ENCODE measurements around the gene STAT6.

STAT6 gene

DNA sequence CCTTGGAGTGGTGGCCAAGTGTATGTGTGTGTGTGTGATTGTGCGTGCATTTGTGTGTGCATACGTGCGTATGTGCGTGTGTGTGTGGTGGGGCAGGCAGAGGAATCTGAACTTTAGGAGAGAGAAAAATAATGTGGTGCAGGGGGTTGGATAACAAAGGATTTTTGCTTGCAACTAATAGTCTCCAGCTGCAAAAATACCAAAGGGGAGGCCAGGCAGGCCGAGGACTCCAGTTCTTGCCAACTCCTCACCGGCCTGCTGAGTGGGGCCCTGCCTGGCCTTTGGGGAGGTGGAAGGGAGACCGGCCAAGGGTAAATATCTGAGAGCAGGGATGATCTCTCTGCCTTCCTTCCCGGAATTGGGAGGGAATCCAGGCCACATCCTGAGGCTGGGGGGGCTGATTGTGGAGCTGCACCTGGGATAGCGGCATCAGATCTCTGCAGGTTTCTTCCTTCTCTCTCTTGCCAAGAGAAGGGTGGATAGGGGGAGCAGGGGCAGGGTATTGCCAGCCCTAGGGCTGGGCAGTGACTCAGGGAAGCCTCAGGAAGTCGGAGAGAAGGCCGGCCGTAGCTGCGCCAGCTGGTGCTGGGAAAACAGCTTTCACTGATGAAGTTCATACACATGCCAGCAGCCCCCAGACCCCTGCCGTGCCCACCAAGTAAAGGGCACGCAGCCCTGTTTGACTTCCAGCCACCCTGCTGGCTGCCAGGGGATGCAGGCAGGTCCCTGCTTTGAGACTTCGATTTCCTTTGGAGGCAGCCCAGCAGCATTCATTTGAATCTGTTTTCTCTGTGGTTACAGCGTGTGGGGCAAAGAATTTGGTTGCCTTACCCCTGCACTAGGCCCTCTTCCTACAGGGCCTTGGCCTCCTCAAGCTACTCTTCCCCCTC, 40.8 kb upstream of the STAT6 start:
- Histone ChIP-seq H3K4me2 (ENCODE audit: low read length) (no peak overlapping the region), H3K4me1 (ENCODE audit: control insufficient read depth, low read length) (peaks cover 13% of the 10 kb centered on the region), H3F3A (ENCODE audit: control insufficient read depth, insufficient read depth) (no peaks in the 10 kb centered on the region), H3K36me3 (ENCODE audit: control insufficient read depth, low read length) (no peaks in the 10 kb centered on the region), H3K27me3 (ENCODE audit: control insufficient read depth, low read length) (no peaks in the 10 kb centered on the region), H4K20me1 (ENCODE audit: control insufficient read depth, insufficient read depth, low read depth, low read length) (no peaks in the 10 kb centered on the region), H3K79me2 (ENCODE audit: control insufficient read depth, low read length) (no peaks in the 10 kb centered on the region), H3K4me3 (ENCODE audit: low read length) (no peak overlapping the region), H3K27ac (ENCODE audit: low read depth, low read length) (no peak overlapping the region), H3K9me2 (replicated peaks; ENCODE audit: control insufficient read depth, low read length) (no peaks in the 10 kb centered on the region), H3K9me3 (ENCODE audit: control insufficient read depth, insufficient read depth, low read length) (no peaks in the 10 kb centered on the region)
- TF ChIP-seq EZH2phosphoT487 (IDR thresholded peaks at IDR 0.05; ENCODE audit: borderline replicate concordance, low read length), result no peak
- TF ChIP-seq, protein P1, sequence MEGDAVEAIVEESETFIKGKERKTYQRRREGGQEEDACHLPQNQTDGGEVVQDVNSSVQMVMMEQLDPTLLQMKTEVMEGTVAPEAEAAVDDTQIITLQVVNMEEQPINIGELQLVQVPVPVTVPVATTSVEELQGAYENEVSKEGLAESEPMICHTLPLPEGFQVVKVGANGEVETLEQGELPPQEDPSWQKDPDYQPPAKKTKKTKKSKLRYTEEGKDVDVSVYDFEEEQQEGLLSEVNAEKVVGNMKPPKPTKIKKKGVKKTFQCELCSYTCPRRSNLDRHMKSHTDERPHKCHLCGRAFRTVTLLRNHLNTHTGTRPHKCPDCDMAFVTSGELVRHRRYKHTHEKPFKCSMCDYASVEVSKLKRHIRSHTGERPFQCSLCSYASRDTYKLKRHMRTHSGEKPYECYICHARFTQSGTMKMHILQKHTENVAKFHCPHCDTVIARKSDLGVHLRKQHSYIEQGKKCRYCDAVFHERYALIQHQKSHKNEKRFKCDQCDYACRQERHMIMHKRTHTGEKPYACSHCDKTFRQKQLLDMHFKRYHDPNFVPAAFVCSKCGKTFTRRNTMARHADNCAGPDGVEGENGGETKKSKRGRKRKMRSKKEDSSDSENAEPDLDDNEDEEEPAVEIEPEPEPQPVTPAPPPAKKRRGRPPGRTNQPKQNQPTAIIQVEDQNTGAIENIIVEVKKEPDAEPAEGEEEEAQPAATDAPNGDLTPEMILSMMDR (IDR thresholded peaks at IDR 0.05; ENCODE audit: low read depth, low read length, poor library complexity, severe bottlenecking), result no peak

DNA sequence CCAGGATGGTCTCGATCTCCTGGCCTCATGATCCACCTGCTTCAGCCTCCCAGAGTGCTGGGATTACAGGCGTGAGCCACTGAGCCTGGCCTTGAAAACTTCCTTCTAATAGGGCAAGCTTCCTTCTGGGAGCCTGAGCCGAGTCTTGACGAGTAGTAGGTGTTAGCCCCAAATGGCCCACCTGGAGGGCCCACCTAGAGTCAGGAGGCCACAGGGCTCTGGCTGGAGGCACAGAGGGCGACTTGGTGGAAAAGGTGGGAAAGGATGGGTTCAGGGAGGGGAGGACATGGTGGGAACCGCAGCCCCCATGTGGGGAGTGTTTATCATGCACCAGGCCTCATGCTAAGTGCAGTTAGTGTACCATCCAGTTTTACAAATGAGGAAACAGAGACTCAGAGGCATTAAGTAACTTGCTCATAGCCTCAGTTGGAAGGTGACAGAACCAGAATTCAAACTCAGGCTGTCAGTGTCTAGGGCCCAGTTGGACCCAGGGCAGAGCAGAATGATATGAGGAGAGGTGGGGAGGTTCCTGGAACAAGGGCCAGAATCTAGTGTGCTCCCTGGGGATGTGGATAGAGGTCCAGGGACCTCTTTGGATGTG, 39.3 kb upstream of the STAT6 start:
- no peaks in the 10 kb centered on the region for H3F3A ChIP-seq (ENCODE audit: control insufficient read depth, insufficient read depth)
- H3K9me3 ChIP-seq (ENCODE audit: control insufficient read depth, insufficient read depth, low read length), result no peaks in the 10 kb centered on the region
- no peak overlapping the region for H3K27ac ChIP-seq (ENCODE audit: low read depth, low read length)
- H3K4me1 ChIP-seq (ENCODE audit: control insufficient read depth, low read length), result peaks cover 13% of the 10 kb centered on the region
- no peaks in the 10 kb centered on the region for H3K27me3 ChIP-seq (ENCODE audit: control insufficient read depth, low read length)
- no peak for TF ChIP-seq EZH2phosphoT487 (IDR thresholded peaks at IDR 0.05; ENCODE audit: borderline replicate concordance, low read length)
- TF ChIP-seq, protein P1 (IDR thresholded peaks at IDR 0.05; ENCODE audit: low read depth, low read length, poor library complexity, severe bottlenecking), result no peak
- H3K36me3 ChIP-seq (ENCODE audit: control insufficient read depth, low read length), result no peaks in the 10 kb centered on the region
- H3K4me3 ChIP-seq (ENCODE audit: low read length), result no peak overlapping the region
- H3K9me2 ChIP-seq (replicated peaks; ENCODE audit: control insufficient read depth, low read length), result no peaks in the 10 kb centered on the region
- H3K79me2 ChIP-seq (ENCODE audit: control insufficient read depth, low read length), result no peaks in the 10 kb centered on the region
- H4K20me1 ChIP-seq (ENCODE audit: control insufficient read depth, insufficient read depth, low read depth, low read length), result no peaks in the 10 kb centered on the region
- no peak overlapping the region for H3K4me2 ChIP-seq (ENCODE audit: low read length)

- no peak overlapping the region for H3K27ac ChIP-seq (ENCODE audit: low read depth, low read length)
- no peaks in the 10 kb centered on the region for H3K9me3 ChIP-seq (ENCODE audit: control insufficient read depth, insufficient read depth, low read length)
- H3K4me2 ChIP-seq (ENCODE audit: low read length), result no peak overlapping the region
- peaks cover 6% of the 10 kb centered on the region; the same call in 1 of the 2 replicates for H3K4me1 ChIP-seq (ENCODE audit: control insufficient read depth, low read length)
- no peaks in the 10 kb centered on the region for H3K36me3 ChIP-seq (ENCODE audit: control insufficient read depth, low read length)
- no peaks in the 10 kb centered on the region for H3K9me2 ChIP-seq (replicated peaks; ENCODE audit: control insufficient read depth, low read length)
- TF ChIP-seq, protein P1 (IDR thresholded peaks at IDR 0.05; ENCODE audit: low read depth, low read length, poor library complexity, severe bottlenecking), result no peak
- TF ChIP-seq EZH2phosphoT487 (IDR thresholded peaks at IDR 0.05; ENCODE audit: borderline replicate concordance, low read length), result no peak
- no peaks in the 10 kb centered on the region for H3K79me2 ChIP-seq (ENCODE audit: control insufficient read depth, low read length)
- H3K27me3 ChIP-seq (ENCODE audit: control insufficient read depth, low read length), result no peaks in the 10 kb centered on the region
- H4K20me1 ChIP-seq (ENCODE audit: control insufficient read depth, insufficient read depth, low read depth, low read length), result no peaks in the 10 kb centered on the region
- no peaks in the 10 kb centered on the region for H3F3A ChIP-seq (ENCODE audit: control insufficient read depth, insufficient read depth)
- no peak overlapping the region for H3K4me3 ChIP-seq (ENCODE audit: low read length)
Observed at GRCh38 chr12:57149245-57149900, 38.2 kb upstream of the STAT6 start.

All from DOHH2 (cell line).